COR-L47 (cell line): ENCODE data around the gene AEBP2.
"Not testable (repeated sequence)": the region's sequence is repeated elsewhere in the genome, so short reads cannot be mapped to it uniquely, and the experiment has no call there.

ENCODE experiments used
- DNase-seq: peaks from one replicate; lab custom pipeline; 2025; lab: John Stamatoyannopoulos, UW

AEBP2 gene

GRCh38 chr12:19507823-19508222, 68.5 kb downstream of the AEBP2 start:
- DNase-seq = no peak

GRCh38 chr12:19510461-19510860, 71.2 kb downstream of the AEBP2 start:
- no peak for DNase-seq

- DNase-seq = no peak
Observed at GRCh38 chr12:19515179-19515578, 75.9 kb downstream of the AEBP2 start.

- no peak for DNase-seq
Observed at GRCh38 chr12:19517583-19517982, 78.3 kb downstream of the AEBP2 start.

GRCh38 chr12:19518209-19518608, 78.9 kb downstream of the AEBP2 start:
- DNase-seq = no peak

GRCh38 chr12:19520646-19521415, 81.5 kb downstream of the AEBP2 start:
- no peak for DNase-seq

- no peak for DNase-seq
Observed at GRCh38 chr12:19525274-19525673, 86.0 kb downstream of the AEBP2 start.

- DNase-seq = no peak
Observed at GRCh38 chr12:19527866-19528265, 88.6 kb downstream of the AEBP2 start.

GRCh38 chr12:19528750-19529149, 89.5 kb downstream of the AEBP2 start:
- DNase-seq = no peak

GRCh38 chr12:19529951-19530636, 90.8 kb downstream of the AEBP2 start:
- no peak for DNase-seq

GRCh38 chr12:19530637-19531023, 91.3 kb downstream of the AEBP2 start:
- no peak for DNase-seq

GRCh38 chr12:19533567-19533966, 94.3 kb downstream of the AEBP2 start:
- no peak for DNase-seq

GRCh38 chr12:19539071-19539470, 99.8 kb downstream of the AEBP2 start:
- no peak for DNase-seq

- DNase-seq = no peak
Observed at GRCh38 chr12:19539836-19540235, 100.5 kb downstream of the AEBP2 start.

GRCh38 chr12:19542606-19543005, 103.3 kb downstream of the AEBP2 start:
- no peak for DNase-seq

- no peak for DNase-seq
Observed at GRCh38 chr12:19544353-19544752, 105.1 kb downstream of the AEBP2 start.

- DNase-seq = no peak
Observed at GRCh38 chr12:19545301-19545700, 106.0 kb downstream of the AEBP2 start.

GRCh38 chr12:19546027-19546426, 106.7 kb downstream of the AEBP2 start:
- DNase-seq = no peak

- DNase-seq = no peak
Observed at GRCh38 chr12:19546611-19547162, 107.4 kb downstream of the AEBP2 start.

GRCh38 chr12:19547271-19547671, 108.0 kb downstream of the AEBP2 start:
- no peak for DNase-seq

GRCh38 chr12:19548834-19549233, 109.5 kb downstream of the AEBP2 start:
- no peak for DNase-seq

- no peak for DNase-seq
Observed at GRCh38 chr12:19550626-19551025, 111.3 kb downstream of the AEBP2 start.

GRCh38 chr12:19552441-19553097, 113.3 kb downstream of the AEBP2 start:
- DNase-seq = not testable (repeated sequence)
